ENCODE results near the gene LIME1. TPM values are rescaled to one million over a fixed set of nuclear protein-coding genes. Genes with fewer than 3 reads are reported as not detected.

Gene LIME1
- total RNA-seq, 1 experiment from 2014 or later, result 27.4 TPM

DNA sequence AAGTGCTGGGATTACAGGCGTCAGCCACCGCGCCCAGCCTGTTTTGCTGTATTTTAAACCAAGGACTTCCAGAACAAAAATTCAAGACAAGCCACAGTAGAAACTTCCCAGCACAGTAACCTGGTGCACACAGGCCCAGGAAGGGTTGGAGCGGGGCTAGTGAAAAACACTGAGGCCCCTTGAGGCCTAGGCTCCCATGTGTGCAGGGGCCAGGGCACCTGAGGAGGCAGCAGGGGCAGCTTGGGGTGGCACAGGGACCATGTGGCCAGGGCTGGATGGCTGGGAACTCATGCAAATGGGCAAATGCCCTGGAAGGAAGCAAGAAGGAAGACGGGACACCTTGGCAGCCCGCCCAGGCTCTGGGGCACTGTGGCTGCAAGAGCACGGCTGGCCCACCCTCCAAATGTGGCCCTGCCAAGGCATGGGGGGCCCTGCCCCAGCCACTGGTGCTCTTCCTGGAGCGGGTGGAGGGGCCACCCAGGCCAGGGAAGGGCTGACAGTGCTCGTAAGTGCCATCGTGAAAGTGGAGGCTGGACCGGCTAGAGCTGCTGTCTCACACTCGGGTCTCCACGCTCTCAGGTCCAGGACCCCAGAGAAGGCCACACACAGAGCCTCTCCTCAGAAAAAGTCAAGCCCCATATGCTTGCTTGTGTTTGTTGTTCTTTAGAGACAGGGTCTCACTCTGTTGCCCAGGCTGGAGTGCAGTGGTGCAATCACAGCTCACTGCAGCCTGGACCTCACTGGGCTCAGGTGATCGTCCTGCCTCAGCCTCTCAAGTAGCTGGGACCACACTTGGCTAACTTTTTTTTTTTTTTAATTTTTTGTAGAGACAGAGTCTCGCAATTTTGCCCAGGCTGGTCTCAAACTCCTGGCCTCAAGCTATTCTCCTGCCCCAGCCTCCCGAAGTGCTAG is 13.4 kb downstream of the LIME1 start (continued):
- TF ChIP-seq ZBTB33 (IDR thresholded peaks at IDR 0.05; ENCODE audit: extremely low read depth, insufficient replicate concordance, low read length), result no peak
- no peak for TF ChIP-seq SIN3A (IDR thresholded peaks at IDR 0.05; ENCODE audit: low read depth)
- no peak for TF ChIP-seq MAX (IDR thresholded peaks at IDR 0.05)
- no peak for TF ChIP-seq SP1 (IDR thresholded peaks at IDR 0.05; ENCODE audit: low read depth)
- no peak for TF ChIP-seq TCF7L2 (IDR thresholded peaks at IDR 0.05; ENCODE audit: borderline replicate concordance, extremely low read depth, insufficient read depth, insufficient read length)
- no peak for TF ChIP-seq POLR2A (IDR thresholded peaks at IDR 0.05; ENCODE audit: borderline replicate concordance, extremely low read depth, insufficient read depth, insufficient read length)
- no peak for TF ChIP-seq EGR1 (IDR thresholded peaks at IDR 0.05; ENCODE audit: low read depth)
- no peak for TF ChIP-seq POLR2AphosphoS5 (IDR thresholded peaks at IDR 0.05; ENCODE audit: low read depth, low read length)
- no peak for TF ChIP-seq RAD21 (IDR thresholded peaks at IDR 0.05; ENCODE audit: low read depth)

- ATAC-seq (no peak), DNase-seq (ENCODE audit: low read depth, low spot score) (no peak)
- POLR2A ChIA-PET, result interaction anchor here (0.7 kb wide), 1 partner anchor 76 kb away, joined by 3 read pairs; no protein-coding TSS in a partner anchor
- Histone ChIP-seq H3K9me3 (ENCODE audit: control insufficient read depth in 1 of 2, insufficient read depth in 1 of 2, low read depth in 1 of 2, low read length in 2 of 2) (no peaks in the 10 kb centered on the region), H3K9me2 (ENCODE audit: insufficient read depth) (no peaks in the 10 kb centered on the region), H3K79me2 (ENCODE audit: insufficient read depth, low read length) (no peaks in the 10 kb centered on the region), H3K27me3 (ENCODE audit: insufficient read depth, low read length) (no peaks in the 10 kb centered on the region), H4K20me1 (ENCODE audit: insufficient read depth) (no peaks in the 10 kb centered on the region), H3K36me3 (ENCODE audit: control insufficient read depth in 1 of 2, insufficient read depth in 2 of 2, low read length in 2 of 2) (no peaks in the 10 kb centered on the region), H3K27ac (ENCODE audit: low read depth, low read length) (no peak overlapping the region), H3K9ac (ENCODE audit: low read length) (no peak overlapping the region), H3K4me3 (replicated peaks in 1 of 2; ENCODE audit: low read depth in 1 of 2, low read length in 2 of 2) (no peak overlapping the region), H3K4me2 (ENCODE audit: low read length) (no peak overlapping the region), H2AFZ (ENCODE audit: low read depth, low read length, poor library complexity, severe bottlenecking) (no peak overlapping the region), H3K4me1 (ENCODE audit: control insufficient read depth in 1 of 2, insufficient read depth in 2 of 2, low read length in 2 of 2) (no peaks in the 10 kb centered on the region)
- CTCF ChIA-PET, result no interaction called here
- RAD21 ChIA-PET (ENCODE audit: low non-redundant PET in 1 of 2, low total read pairs in 2 of 2, uncharacterized antibody in 2 of 2, unreplicated experiment in 2 of 2), result no interaction called here
- intact Hi-C loops (cut with micrococcal nuclease), result no loop called here
- BruUV-seq (replicated peaks), result no TSS peak
- TF ChIP-seq ZBTB33 (IDR thresholded peaks at IDR 0.05; ENCODE audit: extremely low read depth, insufficient replicate concordance, low read length), result no peak
- TF ChIP-seq, protein P1, sequence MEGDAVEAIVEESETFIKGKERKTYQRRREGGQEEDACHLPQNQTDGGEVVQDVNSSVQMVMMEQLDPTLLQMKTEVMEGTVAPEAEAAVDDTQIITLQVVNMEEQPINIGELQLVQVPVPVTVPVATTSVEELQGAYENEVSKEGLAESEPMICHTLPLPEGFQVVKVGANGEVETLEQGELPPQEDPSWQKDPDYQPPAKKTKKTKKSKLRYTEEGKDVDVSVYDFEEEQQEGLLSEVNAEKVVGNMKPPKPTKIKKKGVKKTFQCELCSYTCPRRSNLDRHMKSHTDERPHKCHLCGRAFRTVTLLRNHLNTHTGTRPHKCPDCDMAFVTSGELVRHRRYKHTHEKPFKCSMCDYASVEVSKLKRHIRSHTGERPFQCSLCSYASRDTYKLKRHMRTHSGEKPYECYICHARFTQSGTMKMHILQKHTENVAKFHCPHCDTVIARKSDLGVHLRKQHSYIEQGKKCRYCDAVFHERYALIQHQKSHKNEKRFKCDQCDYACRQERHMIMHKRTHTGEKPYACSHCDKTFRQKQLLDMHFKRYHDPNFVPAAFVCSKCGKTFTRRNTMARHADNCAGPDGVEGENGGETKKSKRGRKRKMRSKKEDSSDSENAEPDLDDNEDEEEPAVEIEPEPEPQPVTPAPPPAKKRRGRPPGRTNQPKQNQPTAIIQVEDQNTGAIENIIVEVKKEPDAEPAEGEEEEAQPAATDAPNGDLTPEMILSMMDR (IDR thresholded peaks at IDR 0.05 in 2 of 3, conservative IDR thresholded peaks at IDR 0.05 in 1 of 3; ENCODE audit: borderline replicate concordance in 1 of 3, insufficient read depth in 1 of 3, low read depth in 2 of 3, low read length in 2 of 3), result no peak
- no peak for TF ChIP-seq SRF (IDR thresholded peaks at IDR 0.05; ENCODE audit: low read depth)
- no peak for TF ChIP-seq CBX3 (IDR thresholded peaks at IDR 0.05; ENCODE audit: low read depth)
- no peak for TF ChIP-seq EZH2 (IDR thresholded peaks at IDR 0.05)
- no peak for TF ChIP-seq SP1 (IDR thresholded peaks at IDR 0.05; ENCODE audit: low read depth)
- no peak for TF ChIP-seq EGR1 (IDR thresholded peaks at IDR 0.05; ENCODE audit: low read depth)
- TF ChIP-seq, protein P2, sequence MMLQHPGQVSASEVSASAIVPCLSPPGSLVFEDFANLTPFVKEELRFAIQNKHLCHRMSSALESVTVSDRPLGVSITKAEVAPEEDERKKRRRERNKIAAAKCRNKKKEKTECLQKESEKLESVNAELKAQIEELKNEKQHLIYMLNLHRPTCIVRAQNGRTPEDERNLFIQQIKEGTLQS (IDR thresholded peaks at IDR 0.05), result no peak
- no peak for TF ChIP-seq EZH2phosphoT487 (IDR thresholded peaks at IDR 0.05; ENCODE audit: borderline replicate concordance)
- TF ChIP-seq FOSL1 (IDR thresholded peaks at IDR 0.05; ENCODE audit: low read depth), result no peak
These were observed 14.5 kb downstream of the LIME1 start for GRCh38 chr20:63750807-63751470.
